B cell (primary cell): Measurements from ENCODE around the gene INTS15. TPM values are rescaled to one million over a fixed set of nuclear protein-coding genes. Genes with fewer than 3 reads are reported as not detected.

Experiments
- ATAC-seq: fragments of 200-7000 bp; cut with Tn5 transposase; one replicate; pipeline ENCODE4 v1.10.0; 2021; ENCODE audit warnings: low read depth, mild to moderate bottlenecking, moderate number of reproducible peaks, moderate library complexity
- CTCF ChIA-PET: fragments of 350-600 bp; sonication (Branson Sonifier 250); formaldehyde crosslinking; loops from one replicate; lab custom pipeline; 2021; ENCODE audit warnings: antibody characterized with exemption, inconsistent platforms; lab: Charles Lee
- POLR2A ChIA-PET: fragments of 350-600 bp; sonication (Branson Sonifier 250); formaldehyde crosslinking; loops from one replicate; lab custom pipeline; 2021; ENCODE audit warnings: antibody characterized with exemption; lab: Charles Lee
- DNase-seq: peaks from one replicate; pipeline ENCODE4 v3.0.0; 2013
- H2AFZ ChIP-seq: 2 replicates; pipeline ENCODE4 v1.6.1; 2012; ENCODE audit warnings: mild to moderate bottlenecking, low read depth, low read length; ENCODE audit not compliant: insufficient read depth, poor library complexity, severe bottlenecking
- H3K27ac ChIP-seq, 2 donors: 1 replicate in 1 of 2; 2 replicates in 1 of 2; pipeline ENCODE4 v1.5.1; 2012 to 2013; ENCODE audit warnings: low read length in 2 of 2, mild to moderate bottlenecking in 2 of 2, moderate library complexity in 1 of 2
- H3K27me3 ChIP-seq, 4 experiments: fragments of 200-600 bp in 1 of 4; sonication (generic) in 1 of 4; replicated peaks in 1 of 4; 1 replicate in 2 of 4; 2 replicates in 2 of 4; pipeline versions ENCODE4 v1.6.1 to v1.7.0; 2013 to 2016; ENCODE audit warnings: low read length in 3 of 4, mild to moderate bottlenecking in 2 of 4, mixed read lengths in 1 of 4, moderate library complexity in 1 of 4; ENCODE audit not compliant: insufficient read depth in 4 of 4, control insufficient read depth in 3 of 4; ENCODE audit errors: control extremely low read depth in 1 of 4
- H3K36me3 ChIP-seq, 2 experiments: replicated peaks in 1 of 2; 1 replicate in 1 of 2; 2 replicates in 1 of 2; pipeline versions ENCODE4 v1.6.1 to v1.7.1; 2013; ENCODE audit warnings: low read length in 1 of 2; ENCODE audit not compliant: insufficient read depth in 2 of 2, control insufficient read depth in 1 of 2; ENCODE audit errors: control extremely low read depth in 1 of 2, extremely low read depth in 1 of 2
- H3K4me1 ChIP-seq, 2 donors: fragments of 200-600 bp in 1 of 2; sonication (generic) in 1 of 2; 1 replicate in 1 of 2; 2 replicates in 1 of 2; pipeline versions ENCODE4 v1.5.1 to v1.6.1; 2013 to 2017; ENCODE audit warnings: low read length in 2 of 2; ENCODE audit not compliant: control insufficient read depth in 2 of 2, insufficient read depth in 2 of 2
- H3K4me2 ChIP-seq: replicated peaks from 2 replicates; pipeline ENCODE3; 2012; ENCODE audit warnings: mild to moderate bottlenecking, low read depth, low read length; ENCODE audit not compliant: poor library complexity, severe bottlenecking
- H3K4me3 ChIP-seq, 5 experiments: fragments of 200-600 bp in 1 of 5; sonication (generic) in 1 of 5; 1 replicate in 3 of 5; 2 replicates in 2 of 5; pipeline versions ENCODE4 v1.5.1 to v1.7.0; 2011 to 2016; ENCODE audit warnings: low read length in 4 of 5, mild to moderate bottlenecking in 4 of 5, low read depth in 2 of 5, control low read depth in 1 of 5, moderate library complexity in 1 of 5; ENCODE audit not compliant: insufficient read depth in 1 of 5; ENCODE audit errors: control extremely low read depth in 1 of 5, extremely low read depth in 1 of 5
- H3K79me2 ChIP-seq: fragments of 200-600 bp; sonication (generic); one replicate; pipeline ENCODE4 v1.6.0; 2016; ENCODE audit warnings: low read length; ENCODE audit not compliant: control insufficient read depth, insufficient read depth
- H3K9ac ChIP-seq: fragments of 200-600 bp; sonication (generic); 2 replicates; pipeline ENCODE4 v1.6.1; 2017; ENCODE audit warnings: mild to moderate bottlenecking, low read length, moderate library complexity
- H3K9me3 ChIP-seq, 3 donors: one replicate each; pipeline versions ENCODE4 v1.6.1 to v1.7.1; 2013; ENCODE audit warnings: low read length in 2 of 3; ENCODE audit not compliant: control insufficient read depth in 2 of 3, insufficient read depth in 1 of 3; ENCODE audit errors: control extremely low read depth in 1 of 3
- H4K20me1 ChIP-seq: 2 replicates; pipeline ENCODE4 v1.6.0; 2012; ENCODE audit warnings: mild to moderate bottlenecking, low read length; ENCODE audit not compliant: insufficient read depth, control insufficient read depth, poor library complexity, severe bottlenecking
- H3K27ac Mint-ChIP-seq: one replicate; pipeline ENCODE4 v1.8.0; 2021; ENCODE audit warnings: mixed read lengths
- H3K27me3 Mint-ChIP-seq: one replicate; pipeline ENCODE4 v1.8.0; 2021; ENCODE audit warnings: mixed read lengths
- H3K4me1 Mint-ChIP-seq: one replicate; pipeline ENCODE4 v1.8.0; 2021; ENCODE audit warnings: mixed read lengths
- H3K4me3 Mint-ChIP-seq: one replicate; pipeline ENCODE4 v1.8.0; 2021; ENCODE audit warnings: mixed read lengths
- H3K9me3 Mint-ChIP-seq: one replicate; pipeline ENCODE4 v1.8.0; 2022; ENCODE audit warnings: mixed read lengths; ENCODE audit not compliant: insufficient read depth
- CTCF ChIP-seq: fragments of 200-600 bp; IDR thresholded peaks from one replicate; pipeline ENCODE4 v1.8.0; 2022; ENCODE audit warnings: antibody characterized with exemption, mild to moderate bottlenecking
- EZH2 ChIP-seq: IDR thresholded peaks from 2 replicates; pipeline ENCODE4 v1.6.1; 2012; ENCODE audit warnings: borderline replicate concordance, low read depth, mild to moderate bottlenecking, moderate library complexity, low read length; ENCODE audit not compliant: insufficient read depth, poor library complexity, severe bottlenecking
- WGBS: methylation state at CpG from one replicate; pipeline ENCODE4 v1.1.5; 2013; ENCODE audit warnings: missing lambda C conversion rate; ENCODE audit not compliant: insufficient coverage; 5-methylcytosine and 5-hydroxymethylcytosine counted together
- intact Hi-C: fragments of 100-400 bp; cut with micrococcal nuclease; formaldehyde crosslinking; loops from one replicate; pipeline ENCODE4 v1.10.0; 2022
- polyA plus RNA-seq: library from polyadenylated mRNA; depleted of rRNA; stranded (reverse); fragments of >200 nt; gene quantifications from 2 replicates; pipeline ENCODE4 v1.2.3, GENCODE V29; 2012
- total RNA-seq, 2 donors: library from RNA; stranded (reverse); fragments of 120-200 nt in 1 of 2; gene quantifications; 1 replicate in 1 of 2; 2 replicates in 1 of 2; pipeline versions ENCODE4 v1.2.3 to v1.2.4, GENCODE V29; 2013 to 2022

Gene INTS15
- total and polyA plus RNA-seq, 2 donors (not counting 1 experiment from before 2014, with no cell fraction given) = 57.1 to 63.2 TPM

DNA sequence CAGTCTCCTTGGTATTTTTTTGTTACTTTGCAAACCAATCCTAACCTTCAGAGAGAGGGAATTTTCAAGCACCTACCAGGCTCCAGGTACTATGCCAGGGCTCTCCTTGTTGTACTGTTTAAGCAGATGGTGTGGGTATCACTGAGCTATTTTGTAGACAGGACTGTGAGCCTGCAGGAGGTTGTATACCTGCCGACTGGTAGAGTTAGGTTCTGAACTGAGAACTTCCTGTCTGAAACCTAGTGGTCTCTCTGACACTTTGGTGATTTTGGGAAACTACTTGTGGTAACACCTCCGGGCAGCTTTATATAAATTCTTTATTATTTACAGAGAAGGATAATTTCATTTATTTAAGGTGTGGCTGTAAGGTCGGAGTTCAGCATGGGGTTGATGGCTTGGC is 30.1 kb downstream of the INTS15 start:
- H3K4me1 Mint-ChIP-seq = peaks cover 40% of the 10 kb centered on the region
- POLR2A ChIA-PET = interaction anchor here (0.6 kb wide), 1 partner anchor 15 kb away, joined by 5 read pairs; no protein-coding TSS in a partner anchor
- Histone ChIP-seq H3K9ac (no peak overlapping the region), H3K9me3 (peaks cover 0 to 7% (median 0%) of the 10 kb centered on the region in 3 donors), H3K36me3 (no peaks in the 10 kb centered on the region), H3K4me3 (no peak overlapping the region), H3K4me1 (peaks cover 28 to 54% of the 10 kb centered on the region in 2 donors), H4K20me1 (no peaks in the 10 kb centered on the region), H3K4me2 (no peak overlapping the region), H3K79me2 (no peaks in the 10 kb centered on the region), H3K27ac (no peak overlapping the region), H2AFZ (no peak overlapping the region), H3K27me3 (peaks cover 0 to 4% (median 0%) of the 10 kb centered on the region in 4 experiments)
- no peak for TF ChIP-seq EZH2
- TF ChIP-seq CTCF = no peak
- no peak overlapping the region for H3K4me3 Mint-ChIP-seq
- CTCF ChIA-PET = no interaction called here
- no peak for ATAC-seq
- WGBS = 83% methylated on average over 1 of the region's 3 CpGs
- H3K9me3 Mint-ChIP-seq = no peaks in the 10 kb centered on the region
- intact Hi-C loops = no loop called here
- no peak for DNase-seq
- no peaks in the 10 kb centered on the region for H3K27me3 Mint-ChIP-seq
- H3K27ac Mint-ChIP-seq = no peak overlapping the region
